Natural killer cell (primary cell): ENCODE results near the gene IKBKE. TPM values are rescaled to one million over a fixed set of nuclear protein-coding genes. Genes with fewer than 3 reads are reported as not detected.
A peak's percentile ranks its signal among the peaks of the same experiment; 100 is the strongest.

Source experiments
- ATAC-seq, 3 donors: fragments of 150-1000 bp in 2 of 3; fragments of 200-7000 bp in 1 of 3; cut with Tn5 transposase; 1 replicate in 1 of 3; 2 replicates in 2 of 3; pipeline ENCODE4 v1.10.0; 2021; ENCODE audit warnings: mild to moderate bottlenecking in 2 of 3, moderate library complexity in 2 of 3
- DNase-seq, 2 donors: peaks; one replicate each; pipeline versions ENCODE4 v3.0.0 to v3.0.0-alpha.2; 2013 to 2021; ENCODE audit warnings: mixed read lengths in 1 of 2
- H3K27ac ChIP-seq: one replicate; pipeline ENCODE4 v1.5.1; 2013; ENCODE audit warnings: mild to moderate bottlenecking, low read length
- H3K27me3 ChIP-seq: one replicate; pipeline ENCODE4 v1.6.1; 2013; ENCODE audit warnings: low read length; ENCODE audit not compliant: control insufficient read depth, insufficient read depth
- H3K36me3 ChIP-seq: one replicate; pipeline ENCODE4 v1.6.1; 2013; ENCODE audit warnings: low read length; ENCODE audit not compliant: control insufficient read depth, insufficient read depth
- H3K4me1 ChIP-seq: one replicate; pipeline ENCODE4 v1.6.1; 2013; ENCODE audit warnings: low read length; ENCODE audit not compliant: control insufficient read depth, insufficient read depth
- H3K4me3 ChIP-seq: one replicate; pipeline ENCODE4 v1.5.1; 2013; ENCODE audit warnings: low read length
- H3K9me3 ChIP-seq: one replicate; pipeline ENCODE4 v1.6.1; 2013; ENCODE audit warnings: low read length; ENCODE audit not compliant: control insufficient read depth, insufficient read depth
- H3K27ac Mint-ChIP-seq, 2 donors: one replicate each; pipeline ENCODE4 v1.8.0; 2022; ENCODE audit warnings: mild to moderate bottlenecking in 2 of 2, mixed read lengths in 2 of 2, moderate library complexity in 1 of 2
- H3K27me3 Mint-ChIP-seq, 2 donors: one replicate each; pipeline ENCODE4 v1.8.0; 2022; ENCODE audit warnings: low read depth in 2 of 2, mixed read lengths in 2 of 2
- H3K36me3 Mint-ChIP-seq: one replicate; pipeline ENCODE4 v1.8.0; 2022; ENCODE audit warnings: mixed read lengths
- H3K4me1 Mint-ChIP-seq, 2 donors: one replicate each; pipeline ENCODE4 v1.8.0; 2022; ENCODE audit warnings: mixed read lengths in 2 of 2
- H3K4me3 Mint-ChIP-seq: one replicate; pipeline ENCODE4 v1.8.0; 2022; ENCODE audit warnings: mild to moderate bottlenecking, moderate library complexity, mixed read lengths
- H3K9me3 Mint-ChIP-seq, 2 donors: one replicate each; pipeline ENCODE4 v1.8.0; 2022; ENCODE audit warnings: mixed read lengths in 2 of 2
- WGBS: methylation state at CpG from one replicate; pipeline ENCODE4 v1.1.7; 2013; ENCODE audit warnings: missing lambda C conversion rate; ENCODE audit not compliant: insufficient coverage; 5-methylcytosine and 5-hydroxymethylcytosine counted together
- intact Hi-C: fragments of 100-400 bp; cut with micrococcal nuclease; formaldehyde crosslinking; loops from one replicate; pipeline ENCODE4 v1.14.2; 2022
- total RNA-seq, 4 donors: library from RNA; stranded (reverse); fragments of 120-200 nt in 1 of 4; gene quantifications; one replicate each; pipeline versions ENCODE4 v1.2.3 to v1.2.4, GENCODE V29; 2013 to 2022
- TF ChIP-seq, protein P1 (sequence below): fragments of 200-600 bp; IDR thresholded peaks from one replicate; pipeline ENCODE4 v1.8.0; 2022; ENCODE audit warnings: antibody characterized with exemption

IKBKE gene
- total RNA-seq, 3 donors from 2014 or later (not counting 1 experiment from before 2014, with no cell fraction given) = 31.6 to 34.6 (median 32.2) TPM

DNA sequence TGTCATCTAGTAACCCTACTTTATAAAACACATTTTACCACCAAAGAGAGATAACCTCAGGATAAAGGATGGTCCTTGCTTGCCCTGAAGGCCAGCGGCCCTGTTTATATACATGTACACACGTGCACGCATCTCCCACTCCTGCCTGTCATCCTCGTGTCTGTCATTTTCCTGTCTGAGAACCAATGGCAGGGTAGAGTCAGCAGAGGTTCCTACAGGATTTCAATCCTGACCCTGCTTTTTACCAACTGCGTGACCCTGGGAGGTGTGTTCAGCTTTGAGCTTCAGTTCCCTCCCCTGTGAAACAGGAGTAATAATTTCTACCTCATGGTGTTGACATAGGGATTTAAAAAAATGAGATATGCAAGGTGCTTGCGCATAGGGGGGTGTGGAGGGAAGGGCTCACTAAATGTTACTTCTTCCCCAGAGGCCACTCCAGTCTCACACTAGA lies 24.8 kb downstream of the IKBKE start:
- peaks cover 47% of the 10 kb centered on the region for H3K36me3 ChIP-seq
- DNase-seq (no peak), ATAC-seq (no peak)
- no peak overlapping the region for H3K27ac Mint-ChIP-seq
- no peaks in the 10 kb centered on the region for H3K27me3 Mint-ChIP-seq
- peaks cover 6% of the 10 kb centered on the region for H3K36me3 Mint-ChIP-seq
- no peak overlapping the region for H3K4me3 ChIP-seq
- no peak overlapping the region for H3K4me3 Mint-ChIP-seq
- no peaks in the 10 kb centered on the region for H3K9me3 ChIP-seq
- TF ChIP-seq, protein P1, sequence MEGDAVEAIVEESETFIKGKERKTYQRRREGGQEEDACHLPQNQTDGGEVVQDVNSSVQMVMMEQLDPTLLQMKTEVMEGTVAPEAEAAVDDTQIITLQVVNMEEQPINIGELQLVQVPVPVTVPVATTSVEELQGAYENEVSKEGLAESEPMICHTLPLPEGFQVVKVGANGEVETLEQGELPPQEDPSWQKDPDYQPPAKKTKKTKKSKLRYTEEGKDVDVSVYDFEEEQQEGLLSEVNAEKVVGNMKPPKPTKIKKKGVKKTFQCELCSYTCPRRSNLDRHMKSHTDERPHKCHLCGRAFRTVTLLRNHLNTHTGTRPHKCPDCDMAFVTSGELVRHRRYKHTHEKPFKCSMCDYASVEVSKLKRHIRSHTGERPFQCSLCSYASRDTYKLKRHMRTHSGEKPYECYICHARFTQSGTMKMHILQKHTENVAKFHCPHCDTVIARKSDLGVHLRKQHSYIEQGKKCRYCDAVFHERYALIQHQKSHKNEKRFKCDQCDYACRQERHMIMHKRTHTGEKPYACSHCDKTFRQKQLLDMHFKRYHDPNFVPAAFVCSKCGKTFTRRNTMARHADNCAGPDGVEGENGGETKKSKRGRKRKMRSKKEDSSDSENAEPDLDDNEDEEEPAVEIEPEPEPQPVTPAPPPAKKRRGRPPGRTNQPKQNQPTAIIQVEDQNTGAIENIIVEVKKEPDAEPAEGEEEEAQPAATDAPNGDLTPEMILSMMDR = no peak
- 91% methylated on average over 6 of the region's 6 CpGs for WGBS
- H3K4me1 Mint-ChIP-seq = peaks cover 14 to 18% of the 10 kb centered on the region in 2 donors
- intact Hi-C loops = no loop called here
- no peaks in the 10 kb centered on the region for H3K9me3 Mint-ChIP-seq
- no peak overlapping the region for H3K27ac ChIP-seq
- H3K4me1 ChIP-seq = peaks cover 23% of the 10 kb centered on the region
- no peaks in the 10 kb centered on the region for H3K27me3 ChIP-seq

GRCh38 chr1:206495493-206496046 lies 25.3 kb downstream of the IKBKE start:
- TF ChIP-seq, protein P1 = no peak
- Histone ChIP-seq H3K4me1 (peaks cover 23% of the 10 kb centered on the region), H3K27ac (no peak overlapping the region), H3K36me3 (peaks cover 44% of the 10 kb centered on the region), H3K27me3 (no peaks in the 10 kb centered on the region), H3K4me3 (no peak overlapping the region), H3K9me3 (no peaks in the 10 kb centered on the region)
- H3K9me3 Mint-ChIP-seq = no peaks in the 10 kb centered on the region
- H3K36me3 Mint-ChIP-seq = peaks cover 6% of the 10 kb centered on the region
- peaks cover 14 to 15% of the 10 kb centered on the region in 2 donors for H3K4me1 Mint-ChIP-seq
- H3K27me3 Mint-ChIP-seq = no peaks in the 10 kb centered on the region
- ATAC-seq = no peak
- H3K27ac Mint-ChIP-seq = peak overlapping the region in 1 of 2 donors; percentile 22
- DNase-seq = no peak
- no peak overlapping the region for H3K4me3 Mint-ChIP-seq
- WGBS = 66% methylated on average over 3 of the region's 3 CpGs
- intact Hi-C loops = no loop called here

DNA sequence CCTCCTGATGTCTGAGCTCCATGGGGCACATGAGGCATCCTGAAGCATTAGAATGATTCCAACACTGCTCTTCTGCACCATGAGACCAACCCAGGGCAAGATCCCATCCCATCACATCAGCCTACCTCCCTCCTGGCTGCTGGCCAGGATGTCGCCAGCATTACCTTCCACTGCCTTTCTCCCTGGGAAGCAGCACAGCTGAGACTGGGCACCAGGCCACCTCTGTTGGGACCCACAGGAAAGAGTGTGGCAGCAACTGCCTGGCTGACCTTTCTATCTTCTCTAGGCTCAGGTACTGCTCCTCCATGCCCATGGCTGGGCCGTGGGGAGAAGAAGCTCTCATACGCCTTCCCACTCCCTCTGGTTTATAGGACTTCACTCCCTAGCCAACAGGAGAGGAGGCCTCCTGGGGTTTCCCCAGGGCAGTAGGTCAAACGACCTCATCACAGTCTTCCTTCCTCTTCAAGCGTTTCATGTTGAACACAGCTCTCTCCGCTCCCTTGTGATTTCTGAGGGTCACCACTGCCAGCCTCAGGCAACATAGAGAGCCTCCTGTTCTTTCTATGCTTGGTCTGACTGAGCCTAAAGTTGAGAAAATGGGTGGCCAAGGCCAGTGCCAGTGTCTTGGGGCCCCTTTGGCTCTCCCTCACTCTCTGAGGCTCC lies 26.0 kb downstream of the IKBKE start:
- Histone ChIP-seq H3K27ac (no peak overlapping the region), H3K27me3 (no peaks in the 10 kb centered on the region), H3K4me3 (no peak overlapping the region), H3K4me1 (peaks cover 23% of the 10 kb centered on the region), H3K9me3 (no peaks in the 10 kb centered on the region), H3K36me3 (peaks cover 40% of the 10 kb centered on the region)
- ATAC-seq (no peak), DNase-seq (no peak)
- Mint-ChIP-seq H3K27ac (peak overlapping the region in 1 of 2 donors; percentile 22), H3K4me3 (no peak overlapping the region), H3K4me1 (peaks cover 7 to 11% of the 10 kb centered on the region in 2 donors), H3K36me3 (peaks cover 6% of the 10 kb centered on the region), H3K27me3 (no peaks in the 10 kb centered on the region), H3K9me3 (no peaks in the 10 kb centered on the region)
- intact Hi-C loops = no loop called here
- TF ChIP-seq, protein P1 = no peak
- 44% methylated on average over 6 of the region's 6 CpGs for WGBS
